Measurements from ENCODE around the gene GULP1.

DNA sequence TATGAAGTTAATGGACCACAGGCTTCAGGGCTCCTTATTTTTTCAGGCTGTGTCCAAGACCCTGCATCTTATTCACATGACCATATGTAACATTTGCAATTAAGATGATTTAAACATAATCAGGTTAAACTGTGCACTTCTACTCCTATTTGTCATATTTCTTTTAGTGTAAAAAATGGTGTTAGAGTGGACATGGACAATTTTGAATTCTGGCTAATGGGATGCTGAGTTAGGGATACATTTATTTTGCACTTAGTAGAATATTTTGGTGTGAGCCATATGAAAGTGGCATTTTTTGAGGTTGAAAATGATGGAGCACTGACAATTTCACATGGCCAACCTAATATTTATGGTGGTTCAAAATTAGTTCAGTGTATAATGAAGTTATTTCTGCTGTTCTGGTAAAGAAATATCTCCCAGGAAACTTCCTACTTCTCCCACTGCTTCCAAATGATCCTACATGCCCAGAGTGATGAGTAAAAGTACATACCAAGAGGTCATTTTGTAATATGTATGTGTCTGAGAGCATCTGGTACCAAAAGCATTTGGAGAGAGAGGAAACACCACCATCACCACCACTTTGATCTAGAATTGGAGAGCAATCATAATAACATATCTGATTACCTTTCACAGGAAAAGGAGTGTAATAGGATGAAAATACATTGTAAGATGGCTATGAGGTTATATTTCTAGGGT lies 36.0 kb downstream of the GULP1 start:
- TF ChIP-seq, protein P1, sequence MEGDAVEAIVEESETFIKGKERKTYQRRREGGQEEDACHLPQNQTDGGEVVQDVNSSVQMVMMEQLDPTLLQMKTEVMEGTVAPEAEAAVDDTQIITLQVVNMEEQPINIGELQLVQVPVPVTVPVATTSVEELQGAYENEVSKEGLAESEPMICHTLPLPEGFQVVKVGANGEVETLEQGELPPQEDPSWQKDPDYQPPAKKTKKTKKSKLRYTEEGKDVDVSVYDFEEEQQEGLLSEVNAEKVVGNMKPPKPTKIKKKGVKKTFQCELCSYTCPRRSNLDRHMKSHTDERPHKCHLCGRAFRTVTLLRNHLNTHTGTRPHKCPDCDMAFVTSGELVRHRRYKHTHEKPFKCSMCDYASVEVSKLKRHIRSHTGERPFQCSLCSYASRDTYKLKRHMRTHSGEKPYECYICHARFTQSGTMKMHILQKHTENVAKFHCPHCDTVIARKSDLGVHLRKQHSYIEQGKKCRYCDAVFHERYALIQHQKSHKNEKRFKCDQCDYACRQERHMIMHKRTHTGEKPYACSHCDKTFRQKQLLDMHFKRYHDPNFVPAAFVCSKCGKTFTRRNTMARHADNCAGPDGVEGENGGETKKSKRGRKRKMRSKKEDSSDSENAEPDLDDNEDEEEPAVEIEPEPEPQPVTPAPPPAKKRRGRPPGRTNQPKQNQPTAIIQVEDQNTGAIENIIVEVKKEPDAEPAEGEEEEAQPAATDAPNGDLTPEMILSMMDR (IDR thresholded peaks at IDR 0.05 in 2 of 3, conservative IDR thresholded peaks at IDR 0.05 in 1 of 3; ENCODE audit: borderline replicate concordance in 1 of 3, insufficient read depth in 1 of 3, low read depth in 2 of 3, low read length in 2 of 3): no peak
- no peak for TF ChIP-seq POLR2A (IDR thresholded peaks at IDR 0.05; ENCODE audit: borderline replicate concordance, extremely low read depth, insufficient read depth, insufficient read length)
- no peak for TF ChIP-seq CBX3 (IDR thresholded peaks at IDR 0.05; ENCODE audit: low read depth)
- TF ChIP-seq CEBPB (IDR thresholded peaks at IDR 0.05; ENCODE audit: low read depth): no peak
- no peak for TF ChIP-seq TCF7L2 (IDR thresholded peaks at IDR 0.05; ENCODE audit: borderline replicate concordance, extremely low read depth, insufficient read depth, insufficient read length)
- TF ChIP-seq EZH2phosphoT487 (IDR thresholded peaks at IDR 0.05; ENCODE audit: borderline replicate concordance): no peak
- TF ChIP-seq ZNF274 (IDR thresholded peaks at IDR 0.05; ENCODE audit: low read depth, low read length): no peak
- no peak for TF ChIP-seq POLR2AphosphoS5 (IDR thresholded peaks at IDR 0.05; ENCODE audit: low read depth, low read length)
- TF ChIP-seq, protein P2, sequence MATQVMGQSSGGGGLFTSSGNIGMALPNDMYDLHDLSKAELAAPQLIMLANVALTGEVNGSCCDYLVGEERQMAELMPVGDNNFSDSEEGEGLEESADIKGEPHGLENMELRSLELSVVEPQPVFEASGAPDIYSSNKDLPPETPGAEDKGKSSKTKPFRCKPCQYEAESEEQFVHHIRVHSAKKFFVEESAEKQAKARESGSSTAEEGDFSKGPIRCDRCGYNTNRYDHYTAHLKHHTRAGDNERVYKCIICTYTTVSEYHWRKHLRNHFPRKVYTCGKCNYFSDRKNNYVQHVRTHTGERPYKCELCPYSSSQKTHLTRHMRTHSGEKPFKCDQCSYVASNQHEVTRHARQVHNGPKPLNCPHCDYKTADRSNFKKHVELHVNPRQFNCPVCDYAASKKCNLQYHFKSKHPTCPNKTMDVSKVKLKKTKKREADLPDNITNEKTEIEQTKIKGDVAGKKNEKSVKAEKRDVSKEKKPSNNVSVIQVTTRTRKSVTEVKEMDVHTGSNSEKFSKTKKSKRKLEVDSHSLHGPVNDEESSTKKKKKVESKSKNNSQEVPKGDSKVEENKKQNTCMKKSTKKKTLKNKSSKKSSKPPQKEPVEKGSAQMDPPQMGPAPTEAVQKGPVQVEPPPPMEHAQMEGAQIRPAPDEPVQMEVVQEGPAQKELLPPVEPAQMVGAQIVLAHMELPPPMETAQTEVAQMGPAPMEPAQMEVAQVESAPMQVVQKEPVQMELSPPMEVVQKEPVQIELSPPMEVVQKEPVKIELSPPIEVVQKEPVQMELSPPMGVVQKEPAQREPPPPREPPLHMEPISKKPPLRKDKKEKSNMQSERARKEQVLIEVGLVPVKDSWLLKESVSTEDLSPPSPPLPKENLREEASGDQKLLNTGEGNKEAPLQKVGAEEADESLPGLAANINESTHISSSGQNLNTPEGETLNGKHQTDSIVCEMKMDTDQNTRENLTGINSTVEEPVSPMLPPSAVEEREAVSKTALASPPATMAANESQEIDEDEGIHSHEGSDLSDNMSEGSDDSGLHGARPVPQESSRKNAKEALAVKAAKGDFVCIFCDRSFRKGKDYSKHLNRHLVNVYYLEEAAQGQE (IDR thresholded peaks at IDR 0.05; ENCODE audit: low read depth): no peak
- no peak for TF ChIP-seq FOSL1 (IDR thresholded peaks at IDR 0.05; ENCODE audit: low read depth)
- no peak for TF ChIP-seq YY1 (IDR thresholded peaks at IDR 0.05; ENCODE audit: extremely low read depth, insufficient replicate concordance, low read depth, low read length)
